WTC11 (cell line): ENCODE results near the gene ITGA11. TPM values are rescaled to one million over a fixed set of nuclear protein-coding genes. Genes with fewer than 3 reads are reported as not detected.

Experiments
- ATAC-seq: fragments of 200-7000 bp; cut with Tn5 transposase; 2 replicates; pipeline ENCODE4 v1.10.0; 2021; ENCODE audit warnings: mild to moderate bottlenecking, moderate library complexity
- CTCF ChIA-PET: fragments of 300-600 bp; sonication (Branson Sonifier 250); formaldehyde crosslinking; loops from one replicate; lab custom pipeline; 2021; ENCODE audit warnings: antibody characterized with exemption; lab: Charles Lee
- POLR2A ChIA-PET: fragments of 350-600 bp; sonication (Branson Sonifier 250); formaldehyde crosslinking; loops from one replicate; lab custom pipeline; 2021; ENCODE audit warnings: antibody characterized with exemption; lab: Charles Lee
- DNase-seq: peaks from one replicate; pipeline ENCODE4 v3.0.0; 2021; ENCODE audit warnings: low spot score
- H3K27ac Mint-ChIP-seq: 2 replicates; pipeline ENCODE4 v1.8.0; 2021; ENCODE audit warnings: mixed read lengths
- H3K27me3 Mint-ChIP-seq: 2 replicates; pipeline ENCODE4 v1.8.0; 2021; ENCODE audit warnings: low read depth, mild to moderate bottlenecking, moderate library complexity, mixed read lengths
- H3K36me3 Mint-ChIP-seq: 2 replicates; pipeline ENCODE4 v1.8.0; 2021; ENCODE audit warnings: mixed read lengths
- H3K4me1 Mint-ChIP-seq: 2 replicates; pipeline ENCODE4 v1.8.0; 2022; ENCODE audit warnings: mixed read lengths
- H3K4me3 Mint-ChIP-seq: 2 replicates; pipeline ENCODE4 v1.8.0; 2021; ENCODE audit warnings: mild to moderate bottlenecking, moderate library complexity, mixed read lengths
- H3K9me3 Mint-ChIP-seq: 2 replicates; pipeline ENCODE4 v1.8.0; 2021; ENCODE audit warnings: mixed read lengths
- ATF1 ChIP-seq: sonication (generic); formaldehyde crosslinking; IDR thresholded peaks from 2 replicates; pipeline ENCODE4 v1.8.1; 2023; ENCODE audit warnings: mild to moderate bottlenecking, moderate library complexity, missing genetic modification reagents
- CBFB ChIP-seq: sonication (generic); formaldehyde crosslinking; IDR thresholded peaks from 2 replicates; pipeline ENCODE4 v1.8.1; 2022; ENCODE audit warnings: mild to moderate bottlenecking, low read depth, missing genetic modification reagents
- CREB1 ChIP-seq: sonication (generic); formaldehyde crosslinking; IDR thresholded peaks from 2 replicates; pipeline ENCODE4 v1.8.0; 2023; ENCODE audit warnings: mild to moderate bottlenecking, missing genetic modification reagents
- EMX1 ChIP-seq: fragments of 250-450 bp; sonication (Bioruptor Pico); IDR thresholded peaks from 2 replicates; pipeline ENCODE4 v1.8.0; 2021; ENCODE audit warnings: mild to moderate bottlenecking
- FOXP1 ChIP-seq: sonication (generic); formaldehyde crosslinking; IDR thresholded peaks from 2 replicates; pipeline ENCODE4 v1.8.0; 2022; ENCODE audit warnings: missing genetic modification reagents, mild to moderate bottlenecking, moderate library complexity, borderline replicate concordance
- GRHL2 ChIP-seq: fragments of 250-450 bp; sonication (Bioruptor Pico); IDR thresholded peaks from 2 replicates; pipeline ENCODE4 v1.8.0; 2022; ENCODE audit warnings: mild to moderate bottlenecking, moderate library complexity; ENCODE audit not compliant: insufficient replicate concordance, severe bottlenecking
- GTF2I ChIP-seq: fragments of 250-450 bp; sonication (Bioruptor Pico); conservative IDR thresholded peaks from 2 replicates; pipeline ENCODE4 v1.4.0; 2021; ENCODE audit warnings: mild to moderate bottlenecking
- IRF2 ChIP-seq: sonication (generic); formaldehyde crosslinking; IDR thresholded peaks from 2 replicates; pipeline ENCODE4 v1.8.0; 2022; ENCODE audit warnings: low read depth, missing genetic modification reagents, borderline replicate concordance
- MXD4 ChIP-seq: fragments of 250-450 bp; sonication (Bioruptor Pico); IDR thresholded peaks from 2 replicates; pipeline ENCODE4 v1.8.0; 2021; ENCODE audit warnings: mild to moderate bottlenecking, moderate library complexity, borderline replicate concordance
- NFYB ChIP-seq: sonication (generic); formaldehyde crosslinking; conservative IDR thresholded peaks from 2 replicates; pipeline ENCODE4 v1.8.0; 2022; ENCODE audit warnings: low read depth, missing genetic modification reagents
- NR2C2 ChIP-seq: sonication (generic); formaldehyde crosslinking; IDR thresholded peaks from 2 replicates; pipeline ENCODE4 v1.8.0; 2022; ENCODE audit warnings: mild to moderate bottlenecking, missing genetic modification reagents
- OVOL2 ChIP-seq: fragments of 250-450 bp; sonication (Bioruptor Pico); IDR thresholded peaks from 2 replicates; pipeline ENCODE4 v1.9.0; 2021; ENCODE audit warnings: mild to moderate bottlenecking, borderline replicate concordance
- RORB ChIP-seq: fragments of 250-450 bp; sonication (Bioruptor Pico); IDR thresholded peaks from 2 replicates; pipeline ENCODE4 v1.9.0; 2021; ENCODE audit warnings: mild to moderate bottlenecking
- SOX15 ChIP-seq: fragments of 250-450 bp; sonication (Bioruptor Pico); IDR thresholded peaks from 2 replicates; pipeline ENCODE4 v1.9.0; 2021; ENCODE audit warnings: mild to moderate bottlenecking
- ZNF232 ChIP-seq: sonication (generic); formaldehyde crosslinking; IDR thresholded peaks from 2 replicates; pipeline ENCODE4 v1.8.0; 2022; ENCODE audit warnings: mild to moderate bottlenecking, missing genetic modification reagents
- total RNA-seq: library from RNA; stranded (reverse); gene quantifications from 3 replicates; pipeline ENCODE4 v1.2.3, GENCODE V29; 2021
- TF ChIP-seq, protein P1 (sequence below): sonication (generic); formaldehyde crosslinking; IDR thresholded peaks from 2 replicates; pipeline ENCODE4 v1.8.1; 2023; ENCODE audit warnings: mild to moderate bottlenecking, missing genetic modification reagents
- TF ChIP-seq, protein P2 (sequence below): sonication (generic); formaldehyde crosslinking; IDR thresholded peaks from 2 replicates; pipeline ENCODE4 v1.8.0; 2022; ENCODE audit warnings: mild to moderate bottlenecking, missing genetic modification reagents
- TF ChIP-seq, protein P3 (sequence below): sonication (generic); formaldehyde crosslinking; IDR thresholded peaks from 2 replicates; pipeline ENCODE4 v1.8.1; 2022; ENCODE audit warnings: low read depth, mild to moderate bottlenecking, moderate library complexity, missing genetic modification reagents, borderline replicate concordance
- TF ChIP-seq, protein P4 (sequence below): sonication (generic); formaldehyde crosslinking; IDR thresholded peaks from 2 replicates; pipeline ENCODE4 v1.8.0; 2022; ENCODE audit warnings: mild to moderate bottlenecking, missing genetic modification reagents
- TF ChIP-seq, protein P5 (sequence below): fragments of 250-450 bp; sonication (Bioruptor Pico); IDR thresholded peaks from 2 replicates; pipeline ENCODE4 v1.9.0; 2021; ENCODE audit warnings: mild to moderate bottlenecking
- TF ChIP-seq, protein P6 (sequence below): sonication (generic); formaldehyde crosslinking; IDR thresholded peaks from 2 replicates; pipeline ENCODE4 v1.8.1; 2022; ENCODE audit warnings: missing genetic modification reagents, borderline replicate concordance
- TF ChIP-seq, protein P7 (sequence below): sonication (generic); formaldehyde crosslinking; IDR thresholded peaks from 2 replicates; pipeline ENCODE4 v1.8.1; 2023; ENCODE audit warnings: mild to moderate bottlenecking, missing genetic modification reagents

Gene ITGA11
- total RNA-seq, 1 experiment from 2014 or later = 0.15 TPM

DNA sequence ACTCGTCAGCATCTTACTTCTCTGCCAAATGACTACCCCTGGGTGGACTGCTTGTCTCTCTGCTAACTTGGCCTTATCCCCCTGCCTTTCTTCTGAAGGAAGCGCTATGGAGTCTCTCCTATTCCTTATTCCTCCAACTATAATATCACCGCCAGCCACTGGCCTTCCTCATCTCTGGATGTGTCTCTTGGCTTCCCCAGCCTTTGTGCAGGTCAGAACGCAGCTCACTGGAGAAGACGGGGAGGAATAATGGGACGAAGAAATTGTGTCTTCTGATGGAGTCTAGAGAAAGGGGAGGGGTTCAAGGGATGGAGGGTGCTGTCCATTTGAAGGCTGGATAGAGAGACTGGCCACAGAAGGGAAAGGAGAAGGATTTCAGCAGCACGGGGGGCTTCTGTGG, 16.9 kb downstream of the ITGA11 start (continued):
- TF ChIP-seq CREB1 (CRISPR knock-in tag) (no peak), IRF2 (no peak), GRHL2 (CRISPR knock-in tag) (no peak), MXD4 (no peak), RORB (no peak), CBFB (no peak), OVOL2 (no peak), ATF1 (CRISPR knock-in tag) (no peak)
- TF ChIP-seq, protein P1, sequence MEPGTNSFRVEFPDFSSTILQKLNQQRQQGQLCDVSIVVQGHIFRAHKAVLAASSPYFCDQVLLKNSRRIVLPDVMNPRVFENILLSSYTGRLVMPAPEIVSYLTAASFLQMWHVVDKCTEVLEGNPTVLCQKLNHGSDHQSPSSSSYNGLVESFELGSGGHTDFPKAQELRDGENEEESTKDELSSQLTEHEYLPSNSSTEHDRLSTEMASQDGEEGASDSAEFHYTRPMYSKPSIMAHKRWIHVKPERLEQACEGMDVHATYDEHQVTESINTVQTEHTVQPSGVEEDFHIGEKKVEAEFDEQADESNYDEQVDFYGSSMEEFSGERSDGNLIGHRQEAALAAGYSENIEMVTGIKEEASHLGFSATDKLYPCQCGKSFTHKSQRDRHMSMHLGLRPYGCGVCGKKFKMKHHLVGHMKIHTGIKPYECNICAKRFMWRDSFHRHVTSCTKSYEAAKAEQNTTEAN (CRISPR knock-in tag) = no peak

DNA sequence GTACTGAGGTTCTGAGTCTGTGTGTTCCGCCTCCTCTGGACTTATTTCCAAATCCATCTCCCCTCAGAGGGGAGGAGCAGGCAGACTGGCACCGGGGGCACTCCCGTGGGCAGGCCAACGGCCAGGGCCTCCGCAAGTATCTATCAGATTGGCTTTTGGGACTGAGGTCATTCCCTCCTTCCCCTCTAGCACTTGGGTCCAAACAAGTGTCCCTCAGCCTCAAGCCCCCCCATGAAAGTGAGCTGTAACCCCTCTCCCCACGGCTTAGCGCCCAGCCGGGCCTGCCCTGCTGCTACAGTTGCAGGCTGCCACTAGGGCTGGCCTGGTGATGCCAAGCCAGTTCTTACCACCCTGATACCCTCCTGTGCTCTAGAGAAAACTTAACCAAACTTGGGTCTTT, 17.4 kb downstream of the ITGA11 start:
- H3K4me3 Mint-ChIP-seq = no peak overlapping the region
- peaks cover 8% of the 10 kb centered on the region for H3K27me3 Mint-ChIP-seq
- CTCF ChIA-PET = interaction anchor here (1.6 kb wide), 1 partner anchor 25 kb away, joined by 3 read pairs; no protein-coding TSS in a partner anchor
- no peak overlapping the region for H3K27ac Mint-ChIP-seq
- DNase-seq (no peak), ATAC-seq (no peak)
- H3K9me3 Mint-ChIP-seq = no peaks in the 10 kb centered on the region
- H3K36me3 Mint-ChIP-seq = no peaks in the 10 kb centered on the region
- TF ChIP-seq EMX1 (CRISPR knock-in tag) (no peak), ZNF232 (CRISPR knock-in tag) (no peak), NR2C2 (CRISPR knock-in tag) (no peak), FOXP1 (no peak), NFYB (CRISPR knock-in tag) (no peak), GTF2I (CRISPR knock-in tag) (no peak), SOX15 (CRISPR knock-in tag) (no peak)
- TF ChIP-seq, protein P2, sequence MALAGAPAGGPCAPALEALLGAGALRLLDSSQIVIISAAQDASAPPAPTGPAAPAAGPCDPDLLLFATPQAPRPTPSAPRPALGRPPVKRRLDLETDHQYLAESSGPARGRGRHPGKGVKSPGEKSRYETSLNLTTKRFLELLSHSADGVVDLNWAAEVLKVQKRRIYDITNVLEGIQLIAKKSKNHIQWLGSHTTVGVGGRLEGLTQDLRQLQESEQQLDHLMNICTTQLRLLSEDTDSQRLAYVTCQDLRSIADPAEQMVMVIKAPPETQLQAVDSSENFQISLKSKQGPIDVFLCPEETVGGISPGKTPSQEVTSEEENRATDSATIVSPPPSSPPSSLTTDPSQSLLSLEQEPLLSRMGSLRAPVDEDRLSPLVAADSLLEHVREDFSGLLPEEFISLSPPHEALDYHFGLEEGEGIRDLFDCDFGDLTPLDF (CRISPR knock-in tag) = no peak
- TF ChIP-seq, protein P3, sequence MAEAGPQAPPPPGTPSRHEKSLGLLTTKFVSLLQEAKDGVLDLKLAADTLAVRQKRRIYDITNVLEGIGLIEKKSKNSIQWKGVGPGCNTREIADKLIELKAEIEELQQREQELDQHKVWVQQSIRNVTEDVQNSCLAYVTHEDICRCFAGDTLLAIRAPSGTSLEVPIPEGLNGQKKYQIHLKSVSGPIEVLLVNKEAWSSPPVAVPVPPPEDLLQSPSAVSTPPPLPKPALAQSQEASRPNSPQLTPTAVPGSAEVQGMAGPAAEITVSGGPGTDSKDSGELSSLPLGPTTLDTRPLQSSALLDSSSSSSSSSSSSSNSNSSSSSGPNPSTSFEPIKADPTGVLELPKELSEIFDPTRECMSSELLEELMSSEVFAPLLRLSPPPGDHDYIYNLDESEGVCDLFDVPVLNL (CRISPR knock-in tag) = no peak
- TF ChIP-seq, protein P4, sequence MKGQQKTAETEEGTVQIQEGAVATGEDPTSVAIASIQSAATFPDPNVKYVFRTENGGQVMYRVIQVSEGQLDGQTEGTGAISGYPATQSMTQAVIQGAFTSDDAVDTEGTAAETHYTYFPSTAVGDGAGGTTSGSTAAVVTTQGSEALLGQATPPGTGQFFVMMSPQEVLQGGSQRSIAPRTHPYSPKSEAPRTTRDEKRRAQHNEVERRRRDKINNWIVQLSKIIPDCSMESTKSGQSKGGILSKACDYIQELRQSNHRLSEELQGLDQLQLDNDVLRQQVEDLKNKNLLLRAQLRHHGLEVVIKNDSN (CRISPR knock-in tag) = no peak
- TF ChIP-seq, protein P5, sequence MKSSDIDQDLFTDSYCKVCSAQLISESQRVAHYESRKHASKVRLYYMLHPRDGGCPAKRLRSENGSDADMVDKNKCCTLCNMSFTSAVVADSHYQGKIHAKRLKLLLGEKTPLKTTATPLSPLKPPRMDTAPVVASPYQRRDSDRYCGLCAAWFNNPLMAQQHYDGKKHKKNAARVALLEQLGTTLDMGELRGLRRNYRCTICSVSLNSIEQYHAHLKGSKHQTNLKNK (CRISPR knock-in tag) = no peak
- TF ChIP-seq, protein P6, sequence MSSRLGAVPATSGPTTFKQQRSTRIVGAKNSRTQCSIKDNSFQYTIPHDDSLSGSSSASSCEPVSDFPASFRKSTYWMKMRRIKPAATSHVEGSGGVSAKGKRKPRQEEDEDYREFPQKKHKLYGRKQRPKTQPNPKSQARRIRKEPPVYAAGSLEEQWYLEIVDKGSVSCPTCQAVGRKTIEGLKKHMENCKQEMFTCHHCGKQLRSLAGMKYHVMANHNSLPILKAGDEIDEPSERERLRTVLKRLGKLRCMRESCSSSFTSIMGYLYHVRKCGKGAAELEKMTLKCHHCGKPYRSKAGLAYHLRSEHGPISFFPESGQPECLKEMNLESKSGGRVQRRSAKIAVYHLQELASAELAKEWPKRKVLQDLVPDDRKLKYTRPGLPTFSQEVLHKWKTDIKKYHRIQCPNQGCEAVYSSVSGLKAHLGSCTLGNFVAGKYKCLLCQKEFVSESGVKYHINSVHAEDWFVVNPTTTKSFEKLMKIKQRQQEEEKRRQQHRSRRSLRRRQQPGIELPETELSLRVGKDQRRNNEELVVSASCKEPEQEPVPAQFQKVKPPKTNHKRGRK = no peak
- TF ChIP-seq, protein P7, sequence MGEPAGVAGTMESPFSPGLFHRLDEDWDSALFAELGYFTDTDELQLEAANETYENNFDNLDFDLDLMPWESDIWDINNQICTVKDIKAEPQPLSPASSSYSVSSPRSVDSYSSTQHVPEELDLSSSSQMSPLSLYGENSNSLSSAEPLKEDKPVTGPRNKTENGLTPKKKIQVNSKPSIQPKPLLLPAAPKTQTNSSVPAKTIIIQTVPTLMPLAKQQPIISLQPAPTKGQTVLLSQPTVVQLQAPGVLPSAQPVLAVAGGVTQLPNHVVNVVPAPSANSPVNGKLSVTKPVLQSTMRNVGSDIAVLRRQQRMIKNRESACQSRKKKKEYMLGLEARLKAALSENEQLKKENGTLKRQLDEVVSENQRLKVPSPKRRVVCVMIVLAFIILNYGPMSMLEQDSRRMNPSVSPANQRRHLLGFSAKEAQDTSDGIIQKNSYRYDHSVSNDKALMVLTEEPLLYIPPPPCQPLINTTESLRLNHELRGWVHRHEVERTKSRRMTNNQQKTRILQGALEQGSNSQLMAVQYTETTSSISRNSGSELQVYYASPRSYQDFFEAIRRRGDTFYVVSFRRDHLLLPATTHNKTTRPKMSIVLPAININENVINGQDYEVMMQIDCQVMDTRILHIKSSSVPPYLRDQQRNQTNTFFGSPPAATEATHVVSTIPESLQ = no peak
- POLR2A ChIA-PET = no interaction called here
- H3K4me1 Mint-ChIP-seq = peaks cover 9% of the 10 kb centered on the region
